Right cardiac atrium (tissue), 5 donors: ENCODE data around the gene AMDHD1. TPM values are rescaled to one million over a fixed set of nuclear protein-coding genes. Genes with fewer than 3 reads are reported as not detected.

Source experiments
- ATAC-seq, 2 donors: fragments of 200-7000 bp; cut with Tn5 transposase; one replicate each; pipeline versions ENCODE4 v1.8.0 to v1.9.1; 2020; ENCODE audit warnings: moderate library complexity in 2 of 2, mild to moderate bottlenecking in 1 of 2
- DNase-seq, 3 donors: peaks; one replicate each; pipeline ENCODE4 v3.0.0-alpha.2; 2020
- H3K27ac ChIP-seq: one replicate; pipeline ENCODE4 v1.5.1; 2013; ENCODE audit warnings: mild to moderate bottlenecking, low read length, control low read depth, moderate library complexity
- H3K27me3 ChIP-seq: one replicate; pipeline ENCODE4 v1.6.1; 2013; ENCODE audit not compliant: control insufficient read depth, insufficient read depth
- H3K4me1 ChIP-seq: one replicate; pipeline ENCODE4 v1.6.1; 2013; ENCODE audit warnings: low read length; ENCODE audit not compliant: control insufficient read depth, insufficient read depth
- H3K4me3 ChIP-seq: one replicate; pipeline ENCODE4 v1.5.1; 2013; ENCODE audit warnings: low read length, control low read depth
- H3K9me3 ChIP-seq: one replicate; pipeline ENCODE4 v1.6.1; 2013; ENCODE audit warnings: low read length; ENCODE audit not compliant: control insufficient read depth
- WGBS: extraction: QIAGEN DNeasy Blood & Tissue Kit; methylation state at CpG from one replicate; pipeline ENCODE4 v1.1.7; 2013; 5-methylcytosine and 5-hydroxymethylcytosine counted together
- intact Hi-C, 4 donors: fragments of 100-400 bp; cut with DNase I; formaldehyde crosslinking; loops; one replicate each; pipeline versions ENCODE4 v1.11.0 to v1.14.0; 2022 to 2023
- polyA plus RNA-seq: library from polyadenylated mRNA; stranded (reverse); fragments of 200-250 nt; gene quantifications from one replicate; pipeline ENCODE4 v1.2.3, GENCODE V29; 2013
- total RNA-seq, 4 donors: library from RNA; stranded (reverse); fragmentation: NEBNext Ultra II Directional; extraction: Animal tissue kit (Norgen Biotek cat#: 25700); gene quantifications; one replicate each; pipeline ENCODE4 v1.2.1, GENCODE V29; 2021
- donor health status: healthy with polysubstance abuse.
- donor health status: DM: no; HTN: yes; CAD: no.
- donor health status: DM: no; HTN: no; CAD: no.
- donor health status: DM: no; HTN: yes; CAD: no; lungs with severe emphysema.
- donor health status: DM: yes; HTN: yes; CAD: no.

Gene AMDHD1
- total and polyA plus RNA-seq, 5 donors = 0.11 to 0.88 (median 0.45) TPM

- Histone ChIP-seq H3K4me1 (no peaks in the 10 kb centered on the region), H3K4me3 (peak within 1 kb of the TSS; percentile 62), H3K27ac (peak within 1 kb of the TSS; percentile 40), H3K9me3 (no peaks in the 10 kb centered on the region), H3K27me3 (no peaks in the 10 kb centered on the region)
- peak; percentile 77 to 90 (median 86) for DNase-seq
- ATAC-seq = peak; percentile 97 to 98
- intact Hi-C loops = no loop called here
- under 1% methylated on average over 51 of the region's 51 CpGs for WGBS
Observed at GRCh38 chr12:95942524-95943329, 404 bp upstream of the AMDHD1 start, which contains the start of gene CCDC38. TSS of gene CCDC38 (minus strand) at chr12:95942614. CDS start at chr12:95936509, 6,105 bp downstream.

GRCh38 chr12:95944108-95944704 is 1.1 kb downstream of the AMDHD1 start:
- H3K4me1 ChIP-seq = no peaks in the 10 kb centered on the region
- H3K27me3 ChIP-seq = no peaks in the 10 kb centered on the region
- H3K27ac ChIP-seq = no peak overlapping the region
- DNase-seq (no peak), ATAC-seq (no peak)
- intact Hi-C loops = no loop called here
- H3K9me3 ChIP-seq = no peaks in the 10 kb centered on the region
- no peak overlapping the region for H3K4me3 ChIP-seq
- WGBS = 93% methylated on average over 10 of the region's 10 CpGs

GRCh38 chr12:95949477-95950206 is 6.5 kb downstream of the AMDHD1 start:
- no peak for DNase-seq
- no peaks in the 10 kb centered on the region for H3K9me3 ChIP-seq
- H3K27me3 ChIP-seq = no peaks in the 10 kb centered on the region
- no peak overlapping the region for H3K4me3 ChIP-seq
- no peak for ATAC-seq
- no peak overlapping the region for H3K27ac ChIP-seq
- H3K4me1 ChIP-seq = no peaks in the 10 kb centered on the region
- WGBS = 67% methylated on average over 4 of the region's 4 CpGs
- intact Hi-C loops = no loop called here

GRCh38 chr12:95951515-95951914 is 8.4 kb downstream of the AMDHD1 start:
- no peak overlapping the region for H3K4me3 ChIP-seq
- no peaks in the 10 kb centered on the region for H3K27me3 ChIP-seq
- DNase-seq (no peak), ATAC-seq (no peak)
- H3K4me1 ChIP-seq = no peaks in the 10 kb centered on the region
- H3K27ac ChIP-seq = no peak overlapping the region
- no peaks in the 10 kb centered on the region for H3K9me3 ChIP-seq
- intact Hi-C loops = no loop called here

GRCh38 chr12:95953000-95953399 is 9.9 kb downstream of the AMDHD1 start:
- intact Hi-C loops = no loop called here
- no peak overlapping the region for H3K4me3 ChIP-seq
- no peaks in the 10 kb centered on the region for H3K27me3 ChIP-seq
- no peaks in the 10 kb centered on the region for H3K9me3 ChIP-seq
- 40% methylated on average over 1 of the region's 1 CpG for WGBS
- H3K4me1 ChIP-seq = no peaks in the 10 kb centered on the region
- H3K27ac ChIP-seq = no peak overlapping the region
- ATAC-seq (no peak), DNase-seq (no peak)

GRCh38 chr12:95955549-95956159 is 12.5 kb downstream of the AMDHD1 start:
- Histone ChIP-seq H3K27me3 (no peaks in the 10 kb centered on the region), H3K27ac (no peak overlapping the region), H3K4me1 (no peaks in the 10 kb centered on the region), H3K4me3 (no peak overlapping the region), H3K9me3 (no peaks in the 10 kb centered on the region)
- DNase-seq (no peak), ATAC-seq (no peak)
- intact Hi-C loops = no loop called here
- WGBS = 83% methylated on average over 7 of the region's 7 CpGs

GRCh38 chr12:95956557-95957145 is 13.5 kb downstream of the AMDHD1 start:
- Histone ChIP-seq H3K27me3 (no peaks in the 10 kb centered on the region), H3K9me3 (no peaks in the 10 kb centered on the region), H3K4me1 (no peaks in the 10 kb centered on the region), H3K27ac (no peak overlapping the region), H3K4me3 (no peak overlapping the region)
- DNase-seq = no peak
- intact Hi-C loops = no loop called here
- no peak for ATAC-seq
- 63% methylated on average over 27 of the region's 27 CpGs for WGBS

- DNase-seq = no peak
- no peak for ATAC-seq
Observed at GRCh38 chr12:95959107-95959506, 16.0 kb downstream of the AMDHD1 start.

GRCh38 chr12:95960241-95960640 is 17.1 kb downstream of the AMDHD1 start:
- no peak for DNase-seq
- Histone ChIP-seq H3K9me3 (no peaks in the 10 kb centered on the region), H3K27ac (no peak overlapping the region), H3K27me3 (no peaks in the 10 kb centered on the region), H3K4me3 (no peak overlapping the region), H3K4me1 (no peaks in the 10 kb centered on the region)
- ATAC-seq = no peak
- 71% methylated on average over 5 of the region's 5 CpGs for WGBS
- intact Hi-C loops = no loop called here

More at GRCh38 chr12:95959107-95959506, 16.0 kb downstream of the AMDHD1 start:
- intact Hi-C loops = no loop called here
- H3K4me1 ChIP-seq = no peaks in the 10 kb centered on the region
- no peaks in the 10 kb centered on the region for H3K9me3 ChIP-seq
- no peak overlapping the region for H3K4me3 ChIP-seq
- 38% methylated on average over 1 of the region's 1 CpG for WGBS
- H3K27me3 ChIP-seq = no peaks in the 10 kb centered on the region
- no peak overlapping the region for H3K27ac ChIP-seq

GRCh38 chr12:95962222-95962621 is 19.1 kb downstream of the AMDHD1 start:
- WGBS = 77% methylated on average over 7 of the region's 7 CpGs
- Histone ChIP-seq H3K4me1 (no peaks in the 10 kb centered on the region), H3K27ac (no peak overlapping the region), H3K4me3 (no peak overlapping the region), H3K27me3 (no peaks in the 10 kb centered on the region), H3K9me3 (no peaks in the 10 kb centered on the region)
- DNase-seq (no peak), ATAC-seq (no peak)
- intact Hi-C loops = no loop called here
